Measurements from ENCODE around the gene ARHGAP32. TPM values are rescaled to one million over a fixed set of nuclear protein-coding genes. Genes with fewer than 3 reads are reported as not detected.

ARHGAP32 gene
- total RNA-seq, 1 donor from 2014 or later: 15.2 TPM

DNA sequence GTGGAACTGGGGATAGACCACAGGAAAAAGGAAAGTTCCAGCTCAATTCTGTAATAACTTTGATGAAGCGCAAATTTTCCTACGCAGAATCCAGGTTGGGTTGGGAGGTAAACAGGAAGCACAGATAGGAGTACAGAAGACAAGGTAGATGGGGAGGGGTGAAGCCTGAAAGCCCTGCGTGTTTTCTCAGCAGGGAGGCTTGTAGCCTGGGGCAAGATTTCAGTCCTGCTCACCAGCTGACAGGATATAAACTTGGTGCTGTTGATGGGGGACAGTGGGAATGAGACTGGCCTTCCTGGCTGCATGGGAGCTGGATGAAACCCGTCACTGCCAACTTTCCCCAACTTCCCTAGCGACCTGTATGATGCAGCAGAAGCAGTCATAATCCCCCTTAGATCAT is 114.9 kb downstream of the ARHGAP32 start:
- Mint-ChIP-seq H3K4me1 (ENCODE audit: unreplicated experiment) (peaks cover 12% of the 10 kb centered on the region), H3K9me3 (ENCODE audit: unreplicated experiment) (peaks cover 28% of the 10 kb centered on the region), H3K4me3 (ENCODE audit: unreplicated experiment) (no peak overlapping the region), H3K27ac (ENCODE audit: unreplicated experiment) (no peak overlapping the region), H3K27me3 (ENCODE audit: unreplicated experiment) (no peaks in the 10 kb centered on the region), H3K36me3 (ENCODE audit: unreplicated experiment) (peaks cover 2% of the 10 kb centered on the region)
- DNase-seq (ENCODE audit: extremely low spot score, unreplicated experiment): no peak
- no peak for TF ChIP-seq CTCF (IDR thresholded peaks at IDR 0.05)

- no peak for DNase-seq (ENCODE audit: extremely low spot score, unreplicated experiment)
- Mint-ChIP-seq H3K4me1 (ENCODE audit: unreplicated experiment) (peaks cover 17% of the 10 kb centered on the region), H3K27ac (ENCODE audit: unreplicated experiment) (no peak overlapping the region), H3K27me3 (ENCODE audit: unreplicated experiment) (no peaks in the 10 kb centered on the region), H3K4me3 (ENCODE audit: unreplicated experiment) (no peak overlapping the region), H3K9me3 (ENCODE audit: unreplicated experiment) (peaks cover 18% of the 10 kb centered on the region), H3K36me3 (ENCODE audit: unreplicated experiment) (peaks cover 2% of the 10 kb centered on the region)
- TF ChIP-seq CTCF (IDR thresholded peaks at IDR 0.05): no peak
Measured at GRCh38 chr11:129075757-129076156, 116.4 kb downstream of the ARHGAP32 start.

- Mint-ChIP-seq H3K27ac (ENCODE audit: unreplicated experiment) (no peak overlapping the region), H3K4me1 (ENCODE audit: unreplicated experiment) (peaks cover 8% of the 10 kb centered on the region), H3K27me3 (ENCODE audit: unreplicated experiment) (no peaks in the 10 kb centered on the region), H3K9me3 (ENCODE audit: unreplicated experiment) (no peaks in the 10 kb centered on the region), H3K4me3 (ENCODE audit: unreplicated experiment) (no peak overlapping the region), H3K36me3 (ENCODE audit: unreplicated experiment) (peaks cover 4% of the 10 kb centered on the region)
- no peak for TF ChIP-seq CTCF (IDR thresholded peaks at IDR 0.05)
- no peak for DNase-seq (ENCODE audit: extremely low spot score, unreplicated experiment)
Measured at GRCh38 chr11:129067454-129067853, 124.7 kb downstream of the ARHGAP32 start.

DNA sequence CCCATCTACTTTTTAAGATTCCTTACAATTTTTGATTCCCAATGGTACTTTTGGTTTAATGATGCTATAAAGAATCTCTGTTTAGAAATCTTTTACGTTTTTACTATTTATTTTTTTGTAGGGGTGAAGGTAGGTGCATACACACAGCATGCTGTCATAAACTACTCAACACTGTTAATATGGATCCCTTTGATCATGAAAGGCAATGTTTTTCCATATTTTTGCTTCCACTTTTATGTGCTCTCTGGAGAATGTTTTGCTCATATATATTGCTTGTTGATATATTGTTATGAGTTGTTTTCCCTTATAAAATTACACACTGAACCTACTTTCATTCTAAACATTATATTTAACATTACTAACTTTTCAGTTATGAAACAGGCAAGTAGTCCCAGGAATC is 125.9 kb downstream of the ARHGAP32 start:
- DNase-seq (ENCODE audit: extremely low spot score, unreplicated experiment): no peak
- H3K4me1 Mint-ChIP-seq (ENCODE audit: unreplicated experiment): no peaks in the 10 kb centered on the region

DNA sequence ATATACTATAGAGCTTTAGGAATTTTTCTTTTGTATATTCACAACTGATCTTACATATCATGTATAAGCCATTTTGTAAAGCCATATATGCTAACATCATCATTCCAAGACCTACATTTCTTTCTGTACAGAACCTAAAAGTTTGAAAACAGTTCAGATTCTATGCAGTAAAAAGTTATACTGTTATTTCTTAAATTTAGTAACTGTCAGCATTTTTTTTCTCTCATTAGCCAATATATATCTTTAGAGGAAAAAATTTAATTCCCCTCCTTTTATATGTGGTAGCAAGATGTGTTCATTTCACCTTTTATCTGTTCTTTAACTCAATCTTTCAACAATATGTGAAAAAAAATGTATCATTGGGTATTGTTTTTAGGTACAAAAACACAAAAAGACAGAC is 129.0 kb downstream of the ARHGAP32 start:
- no peaks in the 10 kb centered on the region for H3K27me3 Mint-ChIP-seq (ENCODE audit: unreplicated experiment)
- H3K27ac Mint-ChIP-seq (ENCODE audit: unreplicated experiment): no peak overlapping the region
- no peak for TF ChIP-seq CTCF (IDR thresholded peaks at IDR 0.05)
- no peaks in the 10 kb centered on the region for H3K4me1 Mint-ChIP-seq (ENCODE audit: unreplicated experiment)
- H3K4me3 Mint-ChIP-seq (ENCODE audit: unreplicated experiment): no peak overlapping the region
- H3K36me3 Mint-ChIP-seq (ENCODE audit: unreplicated experiment): peaks cover 4% of the 10 kb centered on the region
- no peaks in the 10 kb centered on the region for H3K9me3 Mint-ChIP-seq (ENCODE audit: unreplicated experiment)
- no peak for DNase-seq (ENCODE audit: extremely low spot score, unreplicated experiment)

More for the DNA sequence above, 125.9 kb downstream of the ARHGAP32 start:
- Mint-ChIP-seq H3K36me3 (ENCODE audit: unreplicated experiment) (peaks cover 4% of the 10 kb centered on the region), H3K27me3 (ENCODE audit: unreplicated experiment) (no peaks in the 10 kb centered on the region), H3K4me3 (ENCODE audit: unreplicated experiment) (no peak overlapping the region), H3K27ac (ENCODE audit: unreplicated experiment) (no peak overlapping the region), H3K9me3 (ENCODE audit: unreplicated experiment) (no peaks in the 10 kb centered on the region)
- no peak for TF ChIP-seq CTCF (IDR thresholded peaks at IDR 0.05)

Data from osteocyte (in vitro differentiated cells).